Thyroid gland (tissue), 4 donors: ENCODE results near the gene MACC1. TPM values are rescaled to one million over a fixed set of nuclear protein-coding genes. Genes with fewer than 3 reads are reported as not detected.

Source experiments
- DNase-seq, 2 donors: peaks; one replicate each; pipeline ENCODE4 v3.0.0-alpha.2; 2019
- H3K27ac ChIP-seq, 3 donors: fragments of 200-600 bp; sonication (generic); 1 replicate in 2 of 3; 2 replicates in 1 of 3; pipeline ENCODE4 v1.5.1; 2016 to 2019; ENCODE audit warnings: mild to moderate bottlenecking in 1 of 3, moderate library complexity in 1 of 3
- H3K27me3 ChIP-seq: fragments of 200-600 bp; sonication (generic); one replicate; pipeline ENCODE4 v1.5.1; 2019
- H3K36me3 ChIP-seq, 2 donors: fragments of 200-600 bp; sonication (generic); one replicate each; pipeline ENCODE4 v1.5.1; 2016 to 2019
- H3K4me1 ChIP-seq, 2 donors: fragments of 200-600 bp; sonication (generic); one replicate each; pipeline ENCODE4 v1.5.1; 2017 to 2019
- H3K4me3 ChIP-seq, 3 donors: fragments of 200-600 bp; sonication (generic); replicated peaks in 1 of 3; 1 replicate in 2 of 3; 2 replicates in 1 of 3; pipeline ENCODE4 v1.5.1; 2016; ENCODE audit warnings: mild to moderate bottlenecking in 1 of 3
- H3K9me3 ChIP-seq: fragments of 200-600 bp; sonication (generic); one replicate; pipeline ENCODE4 v1.5.1; 2017
- POLR2A ChIP-seq, 2 donors: fragments of 450-650 bp; IDR thresholded peaks; one replicate each; pipeline ENCODE4 v1.6.1; 2017; ENCODE audit warnings: antibody characterized with exemption in 2 of 2, mild to moderate bottlenecking in 2 of 2, moderate library complexity in 1 of 2
- WGBS, 2 donors: methylation state at CpG; one replicate each; pipeline ENCODE4 v1.1.5; 2017; 5-methylcytosine and 5-hydroxymethylcytosine counted together
- intact Hi-C: fragments of 100-400 bp; cut with DNase I; formaldehyde crosslinking; loops from one replicate; pipeline ENCODE4 v1.15.1; 2023
- total RNA-seq, 4 donors: library from RNA; depleted of rRNA; stranded (reverse); fragments of >200 nt; gene quantifications; one replicate each; pipeline ENCODE4 v1.2.3, GENCODE V29; 2016
- TF ChIP-seq, protein P1 (sequence below), 6 experiments: fragments of 200-600 bp in 3 of 6; fragments of 450-650 bp in 3 of 6; sonication (generic) in 3 of 6; IDR thresholded peaks; one replicate each; pipeline ENCODE4 v1.5.1; 2016 to 2019; ENCODE audit warnings: antibody characterized with exemption in 6 of 6, mild to moderate bottlenecking in 2 of 6, inconsistent platforms in 1 of 6, moderate library complexity in 1 of 6

MACC1 gene, protein sequence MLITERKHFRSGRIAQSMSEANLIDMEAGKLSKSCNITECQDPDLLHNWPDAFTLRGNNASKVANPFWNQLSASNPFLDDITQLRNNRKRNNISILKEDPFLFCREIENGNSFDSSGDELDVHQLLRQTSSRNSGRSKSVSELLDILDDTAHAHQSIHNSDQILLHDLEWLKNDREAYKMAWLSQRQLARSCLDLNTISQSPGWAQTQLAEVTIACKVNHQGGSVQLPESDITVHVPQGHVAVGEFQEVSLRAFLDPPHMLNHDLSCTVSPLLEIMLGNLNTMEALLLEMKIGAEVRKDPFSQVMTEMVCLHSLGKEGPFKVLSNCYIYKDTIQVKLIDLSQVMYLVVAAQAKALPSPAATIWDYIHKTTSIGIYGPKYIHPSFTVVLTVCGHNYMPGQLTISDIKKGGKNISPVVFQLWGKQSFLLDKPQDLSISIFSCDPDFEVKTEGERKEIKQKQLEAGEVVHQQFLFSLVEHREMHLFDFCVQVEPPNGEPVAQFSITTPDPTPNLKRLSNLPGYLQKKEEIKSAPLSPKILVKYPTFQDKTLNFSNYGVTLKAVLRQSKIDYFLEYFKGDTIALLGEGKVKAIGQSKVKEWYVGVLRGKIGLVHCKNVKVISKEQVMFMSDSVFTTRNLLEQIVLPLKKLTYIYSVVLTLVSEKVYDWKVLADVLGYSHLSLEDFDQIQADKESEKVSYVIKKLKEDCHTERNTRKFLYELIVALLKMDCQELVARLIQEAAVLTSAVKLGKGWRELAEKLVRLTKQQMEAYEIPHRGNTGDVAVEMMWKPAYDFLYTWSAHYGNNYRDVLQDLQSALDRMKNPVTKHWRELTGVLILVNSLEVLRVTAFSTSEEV
- 1 to 10 TPM; 2.6 to 7.7 (median 3.6) TPM for total RNA-seq

DNA sequence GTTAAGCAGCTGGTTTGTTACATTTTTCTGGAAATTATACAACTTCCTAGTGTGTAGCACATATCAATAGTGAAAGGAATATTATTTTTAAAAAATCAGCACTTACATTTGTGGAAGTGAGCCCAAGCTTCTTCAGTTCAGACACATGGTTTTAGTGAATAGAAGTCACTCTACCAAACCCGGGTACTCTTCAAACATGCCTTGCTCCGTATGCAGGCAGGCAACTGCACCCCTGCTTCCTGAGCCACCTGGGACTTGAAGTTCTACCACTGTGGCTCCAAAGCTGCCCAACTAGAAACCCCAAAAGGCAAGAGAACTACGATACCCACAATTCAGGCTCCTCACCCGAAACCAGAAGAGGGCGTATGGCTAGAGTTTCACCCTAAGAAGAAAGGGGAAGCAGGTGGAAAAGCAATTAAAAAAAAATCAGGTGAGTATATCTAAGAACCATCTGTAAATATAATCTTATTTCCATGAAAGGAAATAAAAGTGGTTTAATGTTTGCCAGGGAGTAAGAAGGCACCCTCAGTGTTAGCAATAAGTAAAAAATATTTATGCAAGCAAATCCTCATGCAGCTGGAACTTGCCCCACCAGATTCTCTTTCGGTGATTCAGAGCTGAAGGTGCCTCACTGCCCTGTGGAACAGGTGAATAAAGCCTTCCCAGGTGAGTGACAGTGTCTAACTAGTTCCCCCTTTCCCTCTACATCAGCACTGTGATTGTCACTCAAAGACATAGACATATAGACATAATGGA lies at the start of gene MACC1:
Gene MACC1, minus strand, starts transcription at position 192 of the 756 bp plus-strand sequence. CDS start 55,522 bp downstream, outside the sequence.
- TF ChIP-seq, protein P1, sequence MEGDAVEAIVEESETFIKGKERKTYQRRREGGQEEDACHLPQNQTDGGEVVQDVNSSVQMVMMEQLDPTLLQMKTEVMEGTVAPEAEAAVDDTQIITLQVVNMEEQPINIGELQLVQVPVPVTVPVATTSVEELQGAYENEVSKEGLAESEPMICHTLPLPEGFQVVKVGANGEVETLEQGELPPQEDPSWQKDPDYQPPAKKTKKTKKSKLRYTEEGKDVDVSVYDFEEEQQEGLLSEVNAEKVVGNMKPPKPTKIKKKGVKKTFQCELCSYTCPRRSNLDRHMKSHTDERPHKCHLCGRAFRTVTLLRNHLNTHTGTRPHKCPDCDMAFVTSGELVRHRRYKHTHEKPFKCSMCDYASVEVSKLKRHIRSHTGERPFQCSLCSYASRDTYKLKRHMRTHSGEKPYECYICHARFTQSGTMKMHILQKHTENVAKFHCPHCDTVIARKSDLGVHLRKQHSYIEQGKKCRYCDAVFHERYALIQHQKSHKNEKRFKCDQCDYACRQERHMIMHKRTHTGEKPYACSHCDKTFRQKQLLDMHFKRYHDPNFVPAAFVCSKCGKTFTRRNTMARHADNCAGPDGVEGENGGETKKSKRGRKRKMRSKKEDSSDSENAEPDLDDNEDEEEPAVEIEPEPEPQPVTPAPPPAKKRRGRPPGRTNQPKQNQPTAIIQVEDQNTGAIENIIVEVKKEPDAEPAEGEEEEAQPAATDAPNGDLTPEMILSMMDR (IDR thresholded peaks at IDR 0.05) = peak in 2 of 6 experiments; percentile 47 to 50
- peak in 1 of 2 donors; percentile 12 for TF ChIP-seq POLR2A (IDR thresholded peaks at IDR 0.05)
- 25 to 28% methylated on average over 6 of the region's 6 CpGs for WGBS, 2 donors
- no peaks in the 10 kb centered on the region for H3K4me1 ChIP-seq
- peak; percentile 71 to 72 for DNase-seq
- H3K9me3 ChIP-seq = no peaks in the 10 kb centered on the region
- H3K4me3 ChIP-seq = no peak within 1 kb of the TSS
- H3K27me3 ChIP-seq = no peaks in the 10 kb centered on the region
- no peaks in the 10 kb centered on the region for H3K36me3 ChIP-seq
- intact Hi-C loops = no loop called here
- H3K27ac ChIP-seq = peak within 1 kb of the TSS in 1 of 3 donors; percentile 57

DNA sequence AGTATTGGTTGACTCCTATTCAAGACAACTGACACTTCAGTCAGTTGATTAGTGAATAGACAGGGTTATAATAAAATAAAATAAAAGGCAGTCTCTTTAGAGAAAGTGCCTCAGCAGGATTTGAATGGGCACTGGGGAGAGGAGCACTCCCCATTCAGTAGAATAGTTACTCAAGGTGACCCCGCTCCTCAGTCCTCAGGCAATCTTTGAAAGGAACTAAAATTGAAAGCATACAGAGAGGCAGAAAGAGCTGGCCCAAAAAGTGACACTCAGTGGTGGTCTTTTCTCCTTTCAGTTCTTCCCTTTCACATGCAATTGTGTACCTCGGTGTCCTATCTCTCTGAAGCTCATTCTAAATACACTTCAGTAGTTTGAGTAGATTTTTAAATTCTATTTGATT lies 47.4 kb upstream of the MACC1 start:
- Histone ChIP-seq H3K36me3 (no peaks in the 10 kb centered on the region), H3K4me3 (no peak overlapping the region), H3K27ac (no peak overlapping the region), H3K4me1 (no peaks in the 10 kb centered on the region), H3K9me3 (no peaks in the 10 kb centered on the region), H3K27me3 (no peaks in the 10 kb centered on the region)
- 63 to 72% methylated on average over 2 of the region's 2 CpGs for WGBS, 2 donors
- intact Hi-C loops = no loop called here
- TF ChIP-seq, protein P1 (IDR thresholded peaks at IDR 0.05) = no peak
- TF ChIP-seq POLR2A (IDR thresholded peaks at IDR 0.05) = no peak
- DNase-seq = no peak

DNA sequence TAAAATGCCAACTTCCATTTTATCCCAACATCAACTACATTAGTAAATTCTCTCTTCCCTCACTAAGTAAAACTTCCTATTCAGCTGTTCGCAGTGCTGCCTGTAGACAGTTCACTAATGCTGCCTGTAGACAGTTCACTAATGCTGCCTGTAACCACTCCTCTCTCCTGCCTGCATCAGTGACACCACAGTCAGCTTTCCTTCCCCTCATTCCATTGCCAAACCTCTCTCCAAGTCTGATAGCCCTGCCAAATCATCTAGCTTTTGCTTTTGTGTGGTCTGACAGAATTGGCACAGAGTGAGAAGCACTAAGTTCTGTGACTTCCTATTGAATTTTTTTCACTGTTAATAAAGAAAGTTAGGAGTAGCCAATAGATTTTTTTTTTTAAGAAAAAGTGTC lies 43.0 kb upstream of the MACC1 start:
- H3K9me3 ChIP-seq = no peaks in the 10 kb centered on the region
- no peaks in the 10 kb centered on the region for H3K36me3 ChIP-seq
- intact Hi-C loops = no loop called here
- H3K27ac ChIP-seq = no peak overlapping the region
- H3K27me3 ChIP-seq = no peaks in the 10 kb centered on the region
- TF ChIP-seq, protein P1 (IDR thresholded peaks at IDR 0.05) = no peak
- no peak for TF ChIP-seq POLR2A (IDR thresholded peaks at IDR 0.05)
- no peaks in the 10 kb centered on the region for H3K4me1 ChIP-seq
- 55 to 67% methylated on average over 1 of the region's 1 CpG for WGBS, 2 donors
- no peak overlapping the region for H3K4me3 ChIP-seq
- no peak for DNase-seq

DNA sequence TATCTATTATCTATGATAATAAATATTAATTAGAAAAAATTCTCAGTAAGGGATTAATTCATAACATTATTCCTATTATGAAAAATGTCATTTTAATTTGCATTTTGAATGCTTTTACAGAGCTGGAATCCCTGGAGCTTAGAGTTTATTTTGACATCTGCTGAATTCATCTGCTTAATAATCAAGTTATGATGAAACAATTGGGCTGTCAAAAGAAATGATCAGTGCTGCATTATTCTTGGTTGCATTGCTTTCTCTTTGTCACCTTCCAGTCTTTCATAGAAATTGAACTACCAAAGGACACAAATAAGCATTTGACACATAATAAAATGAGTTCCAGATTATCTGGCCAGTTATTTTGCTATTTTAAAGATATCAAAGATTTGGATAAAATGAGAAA lies 40.0 kb upstream of the MACC1 start:
- no peak for DNase-seq
- Histone ChIP-seq H3K4me1 (no peaks in the 10 kb centered on the region), H3K4me3 (no peak overlapping the region), H3K27me3 (no peaks in the 10 kb centered on the region), H3K27ac (no peak overlapping the region), H3K36me3 (no peaks in the 10 kb centered on the region), H3K9me3 (no peaks in the 10 kb centered on the region)
- intact Hi-C loops = no loop called here
- TF ChIP-seq, protein P1 (IDR thresholded peaks at IDR 0.05) = no peak
- no peak for TF ChIP-seq POLR2A (IDR thresholded peaks at IDR 0.05)
